SJCRH30 (cell line): Measurements from ENCODE around the gene GPR55. TPM values are rescaled to one million over a fixed set of nuclear protein-coding genes. Genes with fewer than 3 reads are reported as not detected.

Experiments used
- DNase-seq, 2 experiments: peaks; one replicate each; pipeline ENCODE4 v3.0.0-alpha.2; 2015 to 2020
- H3K27ac ChIP-seq: fragments of 250-450 bp; sonication (Bioruptor Pico); 2 replicates; pipeline ENCODE4 v1.5.1; 2020; ENCODE audit warnings: mild to moderate bottlenecking, moderate library complexity
- H3K27me3 ChIP-seq: fragments of 250-450 bp; sonication (Bioruptor Pico); 2 replicates; pipeline ENCODE4 v1.5.1; 2020; ENCODE audit warnings: mild to moderate bottlenecking, moderate library complexity
- H3K36me3 ChIP-seq: fragments of 250-450 bp; sonication (Bioruptor Pico); 2 replicates; pipeline ENCODE4 v1.5.1; 2020; ENCODE audit warnings: mild to moderate bottlenecking, moderate library complexity
- H3K4me1 ChIP-seq: fragments of 250-450 bp; sonication (Bioruptor Pico); 2 replicates; pipeline ENCODE4 v1.5.1; 2020; ENCODE audit warnings: mild to moderate bottlenecking, moderate library complexity
- H3K4me3 ChIP-seq: fragments of 250-450 bp; sonication (Bioruptor Pico); 2 replicates; pipeline ENCODE4 v1.5.1; 2020; ENCODE audit warnings: mild to moderate bottlenecking, moderate library complexity
- H3K9me3 ChIP-seq: fragments of 250-450 bp; sonication (Bioruptor Pico); replicated peaks from 2 replicates; pipeline ENCODE4 v1.5.1; 2020; ENCODE audit warnings: mild to moderate bottlenecking, moderate library complexity
- total RNA-seq: library from RNA; depleted of rRNA; stranded (reverse); fragments of >200 nt; shearing (Covaris generic); gene quantifications from 2 replicates; pipeline ENCODE4 v1.2.3, GENCODE V29; 2014

The GPR55 gene
- total RNA-seq, 1 experiment from 2014 or later, result 0.10 TPM

- Histone ChIP-seq H3K4me1 (no peaks in the 10 kb centered on the region), H3K36me3 (no peaks in the 10 kb centered on the region), H3K27ac (no peak overlapping the region), H3K9me3 (0 out of 2 replicates have a peak, but pooled peaks cover 2% of the 10 kb centered on the region), H3K27me3 (peaks cover 39% of the 10 kb centered on the region), H3K4me3 (no peak overlapping the region)
- no peak for DNase-seq
Observed at GRCh38 chr2:230934231-230935129, 9.4 kb upstream of the GPR55 start.

GRCh38 chr2:230933521-230934180, 8.6 kb upstream of the GPR55 start:
- no peak for DNase-seq
- Histone ChIP-seq H3K9me3 (0 out of 2 replicates have a peak, but pooled peaks cover 2% of the 10 kb centered on the region), H3K36me3 (no peaks in the 10 kb centered on the region), H3K27ac (no peak overlapping the region), H3K4me3 (no peak overlapping the region), H3K27me3 (peaks cover 41% of the 10 kb centered on the region), H3K4me1 (no peaks in the 10 kb centered on the region)

- Histone ChIP-seq H3K4me1 (no peaks in the 10 kb centered on the region), H3K36me3 (no peaks in the 10 kb centered on the region), H3K27ac (no peak overlapping the region), H3K4me3 (no peak overlapping the region), H3K27me3 (peaks cover 49% of the 10 kb centered on the region), H3K9me3 (0 out of 2 replicates have a peak, but pooled peaks cover 2% of the 10 kb centered on the region)
- peak in 1 of 2 experiments; percentile 25 for DNase-seq
Observed at GRCh38 chr2:230932556-230933511, 7.8 kb upstream of the GPR55 start.

- Histone ChIP-seq H3K36me3 (no peaks in the 10 kb centered on the region), H3K27ac (no peak overlapping the region), H3K9me3 (no peaks in the 10 kb centered on the region), H3K4me1 (no peaks in the 10 kb centered on the region), H3K27me3 (peaks cover 60% of the 10 kb centered on the region), H3K4me3 (no peak overlapping the region)
- DNase-seq, result no peak
Observed at GRCh38 chr2:230931556-230932231, 6.7 kb upstream of the GPR55 start.

GRCh38 chr2:230930928-230931555, 6.0 kb upstream of the GPR55 start:
- Histone ChIP-seq H3K4me3 (no peak overlapping the region), H3K27me3 (peaks cover 62% of the 10 kb centered on the region)

GRCh38 chr2:230930149-230930780, 5.2 kb upstream of the GPR55 start:
- no peak overlapping the region for H3K27ac ChIP-seq
- no peak overlapping the region for H3K4me3 ChIP-seq
- peaks cover 68% of the 10 kb centered on the region for H3K27me3 ChIP-seq
- H3K4me1 ChIP-seq, result no peaks in the 10 kb centered on the region
- H3K36me3 ChIP-seq, result no peaks in the 10 kb centered on the region
- H3K9me3 ChIP-seq, result no peaks in the 10 kb centered on the region
- DNase-seq, result no peak

More at GRCh38 chr2:230930928-230931555, 6.0 kb upstream of the GPR55 start:
- Histone ChIP-seq H3K4me1 (no peaks in the 10 kb centered on the region), H3K9me3 (no peaks in the 10 kb centered on the region), H3K27ac (no peak overlapping the region), H3K36me3 (no peaks in the 10 kb centered on the region)
- no peak for DNase-seq

- H3K4me1 ChIP-seq, result no peaks in the 10 kb centered on the region
- no peak for DNase-seq
- H3K4me3 ChIP-seq, result no peak overlapping the region
- no peaks in the 10 kb centered on the region for H3K36me3 ChIP-seq
- peaks cover 63% of the 10 kb centered on the region for H3K27me3 ChIP-seq
- H3K9me3 ChIP-seq, result no peaks in the 10 kb centered on the region
- no peak overlapping the region for H3K27ac ChIP-seq
Observed at GRCh38 chr2:230929381-230930148, 4.5 kb upstream of the GPR55 start.

- no peak overlapping the region for H3K4me3 ChIP-seq
- H3K27ac ChIP-seq, result no peak overlapping the region
- DNase-seq, result no peak
- no peaks in the 10 kb centered on the region for H3K36me3 ChIP-seq
- H3K9me3 ChIP-seq, result no peaks in the 10 kb centered on the region
- peaks cover 63% of the 10 kb centered on the region for H3K27me3 ChIP-seq
- no peaks in the 10 kb centered on the region for H3K4me1 ChIP-seq
Observed at GRCh38 chr2:230928701-230929380, 3.8 kb upstream of the GPR55 start.

GRCh38 chr2:230927711-230928341, 2.8 kb upstream of the GPR55 start:
- Histone ChIP-seq H3K36me3 (no peaks in the 10 kb centered on the region), H3K4me1 (no peaks in the 10 kb centered on the region), H3K4me3 (no peak overlapping the region), H3K9me3 (no peaks in the 10 kb centered on the region), H3K27ac (no peak overlapping the region), H3K27me3 (peaks cover 62% of the 10 kb centered on the region)
- DNase-seq, result no peak

- H3K27me3 ChIP-seq, result peaks cover 60% of the 10 kb centered on the region
- no peaks in the 10 kb centered on the region for H3K36me3 ChIP-seq
- H3K9me3 ChIP-seq, result no peaks in the 10 kb centered on the region
- no peak for DNase-seq
- no peak overlapping the region for H3K27ac ChIP-seq
- H3K4me1 ChIP-seq, result no peaks in the 10 kb centered on the region
- no peak overlapping the region for H3K4me3 ChIP-seq
Observed at GRCh38 chr2:230925879-230926765, 1.1 kb upstream of the GPR55 start.

- Histone ChIP-seq H3K9me3 (no peaks in the 10 kb centered on the region), H3K36me3 (no peaks in the 10 kb centered on the region), H3K4me3 (no peak overlapping the region), H3K4me1 (no peaks in the 10 kb centered on the region), H3K27me3 (peaks cover 58% of the 10 kb centered on the region), H3K27ac (no peak overlapping the region)
- no peak for DNase-seq
Observed at GRCh38 chr2:230925443-230925878, 419 bp upstream of the GPR55 start.
